H9 (cell line): ENCODE measurements around the gene ARHGEF6. TPM values are rescaled to one million over a fixed set of nuclear protein-coding genes. Genes with fewer than 3 reads are reported as not detected.

Source experiments
- DNase-seq: peaks from one replicate; pipeline ENCODE4 v3.0.0-alpha.2; 2017
- H2AFZ ChIP-seq: one replicate; pipeline ENCODE4 v1.6.1; 2013; ENCODE audit warnings: mild to moderate bottlenecking, low read length, control low read depth, moderate library complexity
- H2AK5ac ChIP-seq: 2 replicates; pipeline ENCODE4 v1.6.1; 2013; ENCODE audit warnings: low read length, control low read depth, mixed read lengths; ENCODE audit not compliant: insufficient read length
- H2BK120ac ChIP-seq: one replicate; pipeline ENCODE4 v1.6.1; 2013; ENCODE audit warnings: low read depth, mild to moderate bottlenecking, low read length, control low read depth, inconsistent platforms; ENCODE audit not compliant: poor library complexity, severe bottlenecking
- H2BK12ac ChIP-seq: 2 replicates; pipeline ENCODE4 v1.6.1; 2013; ENCODE audit warnings: low read length, control low read depth, mixed read lengths, low read depth; ENCODE audit not compliant: insufficient read length
- H2BK15ac ChIP-seq: 2 replicates; pipeline ENCODE4 v1.6.1; 2013; ENCODE audit warnings: low read depth, low read length, control low read depth
- H2BK20ac ChIP-seq: one replicate; pipeline ENCODE4 v1.6.1; 2013; ENCODE audit warnings: low read depth, mild to moderate bottlenecking, low read length, control low read depth, inconsistent platforms; ENCODE audit not compliant: poor library complexity, severe bottlenecking
- H2BK5ac ChIP-seq: 2 replicates; pipeline ENCODE4 v1.6.1; 2013; ENCODE audit warnings: low read length, control low read depth, mixed read lengths; ENCODE audit not compliant: insufficient read length
- H3K14ac ChIP-seq: 2 replicates; pipeline ENCODE4 v1.6.1; 2013; ENCODE audit warnings: low read length, control low read depth; ENCODE audit not compliant: insufficient read depth
- H3K18ac ChIP-seq: 2 replicates; pipeline ENCODE4 v1.6.1; 2013; ENCODE audit warnings: low read depth, mild to moderate bottlenecking, mixed read lengths, low read length, control low read depth; ENCODE audit not compliant: insufficient read length
- H3K23ac ChIP-seq: 2 replicates; pipeline ENCODE4 v1.6.1; 2013; ENCODE audit warnings: low read length, control low read depth, mixed read lengths, low read depth; ENCODE audit not compliant: insufficient read length
- H3K23me2 ChIP-seq: 2 replicates; pipeline ENCODE4 v1.6.1; 2013; ENCODE audit warnings: low read depth, mild to moderate bottlenecking, mixed read lengths, low read length, control low read depth; ENCODE audit not compliant: insufficient read length, poor library complexity, severe bottlenecking
- H3K27ac ChIP-seq: 2 replicates; pipeline ENCODE4 v1.5.1; 2013; ENCODE audit warnings: low read length, control low read depth, mixed read lengths, low read depth; ENCODE audit not compliant: insufficient read length
- H3K27me3 ChIP-seq: 2 replicates; pipeline ENCODE4 v1.6.1; 2013; ENCODE audit warnings: low read length, control low read depth, inconsistent platforms; ENCODE audit not compliant: insufficient read depth
- H3K4ac ChIP-seq: 2 replicates; pipeline ENCODE4 v1.6.1; 2013; ENCODE audit warnings: low read depth, mild to moderate bottlenecking, control low read depth, inconsistent platforms, low read length, moderate library complexity
- H3K4me1 ChIP-seq: 2 replicates; pipeline ENCODE4 v1.6.1; 2013; ENCODE audit warnings: low read length, control low read depth, inconsistent platforms; ENCODE audit not compliant: insufficient read depth
- H3K4me2 ChIP-seq: 2 replicates; pipeline ENCODE4 v1.6.1; 2013; ENCODE audit warnings: low read length, control low read depth, mixed read lengths; ENCODE audit not compliant: insufficient read length, insufficient read depth
- H3K56ac ChIP-seq: 2 replicates; pipeline ENCODE4 v1.6.1; 2013; ENCODE audit warnings: low read depth, mild to moderate bottlenecking, mixed read lengths, low read length, control low read depth; ENCODE audit not compliant: insufficient read length
- H3K79me1 ChIP-seq: 2 replicates; pipeline ENCODE4 v1.6.1; 2013; ENCODE audit warnings: low read depth, mild to moderate bottlenecking, moderate library complexity, low read length, control low read depth, inconsistent platforms; ENCODE audit not compliant: insufficient read depth, poor library complexity, severe bottlenecking
- H3K79me2 ChIP-seq: 2 replicates; pipeline ENCODE4 v1.6.1; 2013; ENCODE audit warnings: low read length, control low read depth, inconsistent platforms; ENCODE audit not compliant: insufficient read depth
- H3K9ac ChIP-seq: 2 replicates; pipeline ENCODE4 v1.6.1; 2013; ENCODE audit warnings: low read length, control low read depth, mixed read lengths; ENCODE audit not compliant: insufficient read length; ENCODE audit errors: extremely low read depth
- H3K9me3 ChIP-seq: one replicate; pipeline ENCODE4 v1.6.1; 2013; ENCODE audit warnings: low read depth, low read length, inconsistent platforms; ENCODE audit not compliant: control insufficient read depth
- H3T11ph ChIP-seq: one replicate; pipeline ENCODE4 v1.6.1; 2013; ENCODE audit warnings: mild to moderate bottlenecking, low read length, control low read depth, inconsistent platforms
- H4K20me1 ChIP-seq: one replicate; pipeline ENCODE4 v1.6.1; 2013; ENCODE audit not compliant: control insufficient read depth, insufficient read length, insufficient read depth
- H4K5ac ChIP-seq: 2 replicates; pipeline ENCODE4 v1.6.1; 2013; ENCODE audit warnings: low read depth, mild to moderate bottlenecking, mixed read lengths, low read length, control low read depth; ENCODE audit not compliant: insufficient read length
- H4K8ac ChIP-seq: replicated peaks from 2 replicates; pipeline ENCODE4 v1.6.1; 2013; ENCODE audit warnings: low read length, control low read depth, mixed read lengths, low read depth; ENCODE audit not compliant: insufficient read length
- H4K91ac ChIP-seq: 2 replicates; pipeline ENCODE4 v1.6.1; 2013; ENCODE audit warnings: low read depth, mild to moderate bottlenecking, moderate library complexity, mixed read lengths, low read length, control low read depth; ENCODE audit not compliant: insufficient read length
- H3K27ac Mint-ChIP-seq, 3 experiments: 2 replicates in 2 of 3; 3 replicates in 1 of 3; pipeline ENCODE4 v1.8.0; 2020 to 2021; ENCODE audit warnings: mixed read lengths in 3 of 3, mild to moderate bottlenecking in 1 of 3, moderate library complexity in 1 of 3
- H3K27me3 Mint-ChIP-seq: 2 replicates; pipeline ENCODE4 v1.8.0; 2021; ENCODE audit warnings: low read depth, mild to moderate bottlenecking, moderate library complexity, mixed read lengths
- H3K36me3 Mint-ChIP-seq, 3 experiments: 2 replicates in 2 of 3; 3 replicates in 1 of 3; pipeline ENCODE4 v1.8.0; 2020 to 2021; ENCODE audit warnings: low read depth in 3 of 3, mixed read lengths in 3 of 3; ENCODE audit not compliant: insufficient read depth in 1 of 3
- H3K4me1 Mint-ChIP-seq, 2 experiments: 2 replicates each; pipeline ENCODE4 v1.8.0; 2020; ENCODE audit warnings: mixed read lengths in 2 of 2
- H3K4me3 Mint-ChIP-seq, 2 experiments: 2 replicates in 1 of 2; 3 replicates in 1 of 2; pipeline ENCODE4 v1.8.0; 2020 to 2021; ENCODE audit warnings: mild to moderate bottlenecking in 2 of 2, mixed read lengths in 2 of 2, moderate library complexity in 1 of 2
- H3K9me3 Mint-ChIP-seq, 2 experiments: 2 replicates in 1 of 2; 3 replicates in 1 of 2; pipeline ENCODE4 v1.8.0; 2020; ENCODE audit warnings: mild to moderate bottlenecking in 2 of 2, mixed read lengths in 2 of 2, moderate library complexity in 1 of 2
- CTCF ChIP-seq: fragments of 200-600 bp; sonication (generic); conservative IDR thresholded peaks from 3 replicates; pipeline ENCODE4 v1.8.0; 2021; ENCODE audit warnings: antibody characterized with exemption, mild to moderate bottlenecking
- WGBS: extraction: QIAGEN DNeasy Blood & Tissue Kit; methylation state at CpG from one replicate; pipeline ENCODE4 v1.1.7; 2013; ENCODE audit warnings: missing lambda C conversion rate, low lambda C conversion rate, mixed read lengths; ENCODE audit not compliant: insufficient read length; ENCODE audit errors: extremely low coverage; 5-methylcytosine and 5-hydroxymethylcytosine counted together
- total RNA-seq: library from RNA; stranded (reverse); gene quantifications from 2 replicates; pipeline ENCODE4 v1.2.1, GENCODE V29; 2021

The ARHGEF6 gene
- total RNA-seq, 1 experiment from 2014 or later, result 3.6 TPM

GRCh38 chrX:136650811-136651210, 129.9 kb downstream of the ARHGEF6 start:
- H3K4me2 ChIP-seq, result no peak overlapping the region
- no peaks in the 10 kb centered on the region for H3K23me2 ChIP-seq
- Mint-ChIP-seq H3K27me3 (peaks cover 2% of the 10 kb centered on the region; the same call in 1 of the 2 replicates), H3K4me1 (peaks cover 7 to 12% of the 10 kb centered on the region in 2 experiments), H3K4me3 (no peak overlapping the region), H3K36me3 (peaks cover 0 to 2% (median 0%) of the 10 kb centered on the region in 3 experiments; a peak in 2 of 7 replicates), H3K9me3 (peaks cover 54 to 63% of the 10 kb centered on the region in 2 experiments), H3K27ac (no peak overlapping the region)
- WGBS, result no CpG with 5 or more reads among the region's 3 CpGs
- H2AK5ac ChIP-seq, result no peak overlapping the region
- H3K27ac ChIP-seq, result no peak overlapping the region
- no peaks in the 10 kb centered on the region for H3K79me1 ChIP-seq
- no peak overlapping the region for H3K9ac ChIP-seq
- TF ChIP-seq CTCF, result no peak
- H3K4ac ChIP-seq, result no peak overlapping the region
- H4K8ac ChIP-seq, result no peak overlapping the region
- H3K56ac ChIP-seq, result no peak overlapping the region
- H4K5ac ChIP-seq, result no peak overlapping the region
- no peaks in the 10 kb centered on the region for H3K27me3 ChIP-seq
- no peak overlapping the region for H4K91ac ChIP-seq
- DNase-seq, result no peak
- no peak overlapping the region for H3K23ac ChIP-seq
- H3K14ac ChIP-seq, result no peak overlapping the region
- no peak overlapping the region for H2BK5ac ChIP-seq
- H2BK15ac ChIP-seq, result no peak overlapping the region
- no peaks in the 10 kb centered on the region for H3K4me1 ChIP-seq
- no peak overlapping the region for H2BK120ac ChIP-seq
- H2BK12ac ChIP-seq, result no peak overlapping the region
- H2BK20ac ChIP-seq, result no peak overlapping the region
- H3K9me3 ChIP-seq, result peaks cover 64% of the 10 kb centered on the region
- H2AFZ ChIP-seq, result no peak overlapping the region
- no peak overlapping the region for H3T11ph ChIP-seq
- no peak overlapping the region for H3K18ac ChIP-seq
- no peaks in the 10 kb centered on the region for H4K20me1 ChIP-seq
- no peaks in the 10 kb centered on the region for H3K79me2 ChIP-seq
